SIG-M5 treated with dmso at 0.1 percent for 504 hours (cell line): Measurements from ENCODE around the gene FRMD4B.

Experiments used
- DNase-seq: peaks from one replicate; lab custom pipeline; 2025; ENCODE audit not compliant: unreplicated experiment; lab: John Stamatoyannopoulos, UW

FRMD4B gene

GRCh38 chr3:69209413-69209812, 176.5 kb downstream of the FRMD4B start:
- DNase-seq = no peak

- DNase-seq = no peak
Observed at GRCh38 chr3:69207031-69207430, 178.9 kb downstream of the FRMD4B start.

GRCh38 chr3:69205385-69205784, 180.5 kb downstream of the FRMD4B start:
- DNase-seq = no peak

- DNase-seq = no peak
Observed at GRCh38 chr3:69204315-69204957, 181.5 kb downstream of the FRMD4B start.

- no peak for DNase-seq
Observed at GRCh38 chr3:69203631-69204314, 182.1 kb downstream of the FRMD4B start.

- no peak for DNase-seq
Observed at GRCh38 chr3:69201658-69202057, 184.2 kb downstream of the FRMD4B start.

GRCh38 chr3:69200384-69201068, 185.4 kb downstream of the FRMD4B start:
- peak; percentile 52 for DNase-seq

- DNase-seq = no peak
Observed at GRCh38 chr3:69199942-69200341, 185.9 kb downstream of the FRMD4B start.

GRCh38 chr3:69197922-69198530, 187.9 kb downstream of the FRMD4B start:
- DNase-seq = no peak

- no peak for DNase-seq
Observed at GRCh38 chr3:69197455-69197854, 188.4 kb downstream of the FRMD4B start.

GRCh38 chr3:69196876-69197275, 189.0 kb downstream of the FRMD4B start:
- DNase-seq = no peak

GRCh38 chr3:69194431-69195165, 191.3 kb downstream of the FRMD4B start:
- DNase-seq = no peak

- no peak for DNase-seq
Observed at GRCh38 chr3:69193749-69194148, 192.1 kb downstream of the FRMD4B start.

GRCh38 chr3:69191516-69191915, 194.4 kb downstream of the FRMD4B start:
- no peak for DNase-seq

- no peak for DNase-seq
Observed at GRCh38 chr3:69189487-69189886, 196.4 kb downstream of the FRMD4B start.

GRCh38 chr3:69186575-69187093, 199.3 kb downstream of the FRMD4B start:
- no peak for DNase-seq

- DNase-seq = no peak
Observed at GRCh38 chr3:69182588-69183316, 203.1 kb downstream of the FRMD4B start.

GRCh38 chr3:69181592-69182211, 204.2 kb downstream of the FRMD4B start:
- DNase-seq = no peak

GRCh38 chr3:69180869-69181591, 204.9 kb downstream of the FRMD4B start:
- DNase-seq = no peak
